GM10266 (cell line): ENCODE data around the gene ZFYVE28.
"Not testable (repeated sequence)": the region's sequence is repeated elsewhere in the genome, so short reads cannot be mapped to it uniquely, and the experiment has no call there.

Experiments used
- DNase-seq: peaks from one replicate; pipeline ENCODE4 v3.0.0; 2012; ENCODE audit errors: extremely low spot score
- TF ChIP-seq, protein P1 (sequence below): IDR thresholded peaks from 2 replicates; pipeline ENCODE4 v1.5.1; 2012; ENCODE audit warnings: mild to moderate bottlenecking, low read depth; ENCODE audit not compliant: control insufficient read depth, insufficient read depth; ENCODE audit errors: missing control alignments

ZFYVE28 gene

DNA sequence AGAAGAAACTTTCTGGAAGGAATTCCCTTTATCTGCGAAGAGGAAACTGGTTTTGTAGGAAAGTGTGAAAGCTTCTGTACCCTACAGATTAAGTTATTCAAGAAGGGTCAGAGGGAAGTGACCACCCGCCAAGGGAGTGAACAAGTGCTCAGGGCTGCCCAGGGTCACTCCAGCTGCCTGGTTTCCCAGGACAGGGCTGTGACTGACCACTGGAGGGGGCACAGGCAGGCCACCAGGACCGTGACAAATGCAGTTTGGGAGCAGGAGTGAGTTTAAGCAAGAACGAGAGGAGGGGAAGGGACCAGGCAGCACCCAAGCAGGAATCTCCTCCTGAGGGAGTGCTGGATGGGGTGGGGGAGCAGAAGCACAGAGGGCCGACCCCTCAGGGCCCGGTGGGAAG, 34.2 kb downstream of the ZFYVE28 start:
- DNase-seq, result no peak
- TF ChIP-seq, protein P1, sequence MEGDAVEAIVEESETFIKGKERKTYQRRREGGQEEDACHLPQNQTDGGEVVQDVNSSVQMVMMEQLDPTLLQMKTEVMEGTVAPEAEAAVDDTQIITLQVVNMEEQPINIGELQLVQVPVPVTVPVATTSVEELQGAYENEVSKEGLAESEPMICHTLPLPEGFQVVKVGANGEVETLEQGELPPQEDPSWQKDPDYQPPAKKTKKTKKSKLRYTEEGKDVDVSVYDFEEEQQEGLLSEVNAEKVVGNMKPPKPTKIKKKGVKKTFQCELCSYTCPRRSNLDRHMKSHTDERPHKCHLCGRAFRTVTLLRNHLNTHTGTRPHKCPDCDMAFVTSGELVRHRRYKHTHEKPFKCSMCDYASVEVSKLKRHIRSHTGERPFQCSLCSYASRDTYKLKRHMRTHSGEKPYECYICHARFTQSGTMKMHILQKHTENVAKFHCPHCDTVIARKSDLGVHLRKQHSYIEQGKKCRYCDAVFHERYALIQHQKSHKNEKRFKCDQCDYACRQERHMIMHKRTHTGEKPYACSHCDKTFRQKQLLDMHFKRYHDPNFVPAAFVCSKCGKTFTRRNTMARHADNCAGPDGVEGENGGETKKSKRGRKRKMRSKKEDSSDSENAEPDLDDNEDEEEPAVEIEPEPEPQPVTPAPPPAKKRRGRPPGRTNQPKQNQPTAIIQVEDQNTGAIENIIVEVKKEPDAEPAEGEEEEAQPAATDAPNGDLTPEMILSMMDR, result no peak

GRCh38 chr4:2383760-2384159, 34.7 kb downstream of the ZFYVE28 start:
- no peak for DNase-seq
- TF ChIP-seq, protein P1, result no peak

- not testable (repeated sequence) for DNase-seq
Observed at GRCh38 chr4:2383220-2383631, 35.2 kb downstream of the ZFYVE28 start.

- DNase-seq, result not testable (repeated sequence)
Observed at GRCh38 chr4:2382769-2383202, 35.7 kb downstream of the ZFYVE28 start.

- DNase-seq, result not testable (repeated sequence)
Observed at GRCh38 chr4:2380589-2380988, 37.9 kb downstream of the ZFYVE28 start.

DNA sequence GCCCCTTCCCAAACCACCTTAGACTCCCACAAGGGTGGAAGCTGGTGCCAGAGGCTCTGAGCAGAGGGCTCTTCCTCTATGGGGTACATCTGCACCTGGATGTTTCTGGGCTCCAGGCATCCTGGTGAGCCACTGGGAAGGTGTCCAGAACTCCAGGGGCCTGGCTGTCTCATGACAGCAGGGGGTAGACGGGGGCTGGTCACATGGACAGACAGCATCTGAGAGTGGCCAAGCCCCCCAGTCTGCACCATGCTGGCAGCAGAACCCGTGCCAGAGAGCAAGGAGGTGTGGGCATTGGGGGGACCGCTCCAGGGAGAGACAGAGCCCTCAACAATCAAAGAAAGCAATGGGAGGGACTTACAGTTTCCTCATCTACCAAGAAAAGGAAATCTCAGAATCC, 39.5 kb downstream of the ZFYVE28 start:
- no peak for DNase-seq
- TF ChIP-seq, protein P1, result no peak

- no peak for DNase-seq
Observed at GRCh38 chr4:2378401-2378800, 40.0 kb downstream of the ZFYVE28 start.

GRCh38 chr4:2377241-2377640, 41.2 kb downstream of the ZFYVE28 start:
- TF ChIP-seq, protein P1, result no peak
- no peak for DNase-seq

More at GRCh38 chr4:2378401-2378800, 40.0 kb downstream of the ZFYVE28 start:
- TF ChIP-seq, protein P1, result no peak

DNA sequence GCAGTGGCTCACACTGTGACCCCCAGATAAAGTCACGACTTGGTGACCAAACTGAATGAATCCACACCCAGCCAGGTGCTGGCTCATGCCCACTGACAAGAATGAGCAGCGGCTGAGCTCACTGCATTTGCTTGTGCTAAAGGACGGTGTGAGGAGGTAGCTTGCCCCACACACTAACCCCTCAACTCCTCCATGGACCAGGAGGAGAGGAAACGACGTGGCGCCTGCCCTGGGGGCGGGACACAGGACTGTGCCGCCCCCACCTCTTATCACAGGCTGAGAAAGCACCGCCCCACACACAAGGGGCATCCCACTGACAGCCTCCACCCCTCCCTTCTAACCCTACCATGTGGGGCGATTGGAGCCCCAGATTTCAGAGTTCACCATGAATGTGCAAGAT, 43.0 kb downstream of the ZFYVE28 start:
- DNase-seq, result no peak
- TF ChIP-seq, protein P1, result no peak
